Stimulated activated CD8-positive, alpha-beta memory T cell treated with anti-CD3 and anti-CD28 coated beads, Interleukin-15, amount 100 ng/mL, for 4 hours (primary cell): Measurements from ENCODE around the gene ZBED1.
"Not testable (repeated sequence)": the region's sequence is repeated elsewhere in the genome, so short reads cannot be mapped to it uniquely, and the experiment has no call there.

Experiments used
- DNase-seq, 2 donors: peaks; one replicate each; pipeline ENCODE4 v3.0.0-alpha.2; 2020; ENCODE audit warnings: low read depth in 2 of 2

ZBED1 gene

DNA sequence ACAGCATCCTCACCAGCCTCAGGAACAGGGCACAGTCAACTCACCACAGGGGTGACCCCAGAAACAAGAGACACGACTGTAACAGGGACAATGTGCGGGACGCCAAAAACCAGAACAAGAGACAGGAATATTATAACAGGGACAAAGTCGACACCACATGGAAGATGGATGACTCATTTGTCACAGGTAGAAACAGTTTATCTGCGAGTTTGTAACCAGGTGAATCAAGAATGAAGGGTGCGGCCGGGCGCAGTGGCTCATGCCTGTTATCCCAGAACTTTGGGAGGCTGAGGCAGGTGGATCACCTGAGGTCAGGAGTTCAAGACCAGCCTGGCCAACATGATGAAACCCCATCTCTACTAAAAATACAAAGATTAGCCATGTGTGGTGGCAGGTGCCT lies 44.7 kb downstream of the ZBED1 start:
- DNase-seq: not testable (repeated sequence)

DNA sequence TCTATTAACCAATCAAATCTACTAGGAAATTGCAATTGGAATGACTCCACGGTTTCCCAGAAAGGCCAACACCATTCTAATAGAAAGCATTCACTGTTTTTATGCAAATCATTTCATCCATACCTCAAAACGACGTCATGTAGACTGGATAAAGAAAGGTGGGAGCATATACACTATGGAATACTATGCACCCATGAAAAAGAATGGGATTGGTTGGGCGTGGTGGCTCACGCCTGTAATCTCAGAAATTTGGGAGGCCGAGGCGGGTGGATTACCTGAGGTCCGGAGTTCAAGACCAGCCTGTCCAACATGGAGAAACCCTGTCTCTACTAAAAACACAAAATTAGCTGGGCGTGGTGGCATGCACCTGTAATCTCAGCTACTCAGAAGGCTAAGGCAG lies 46.2 kb downstream of the ZBED1 start:
- not testable (repeated sequence) for DNase-seq

DNA sequence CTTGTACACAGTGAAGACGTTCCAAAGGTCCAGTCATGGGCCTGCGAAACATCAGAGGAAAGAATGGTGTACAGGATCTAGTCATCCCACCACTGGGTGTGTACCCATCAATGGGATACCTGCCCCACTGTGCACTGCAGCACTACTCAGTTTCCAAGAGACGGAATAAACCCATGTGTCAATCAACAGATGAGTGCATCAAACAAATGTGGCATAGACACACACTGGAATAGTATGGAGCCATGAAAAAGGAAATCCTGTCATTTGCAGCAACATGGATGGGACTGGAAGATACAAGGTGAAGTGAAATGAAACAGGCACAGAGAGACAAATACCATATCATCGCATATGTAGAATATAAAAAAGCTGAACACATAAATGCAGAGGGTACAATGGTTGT lies 48.0 kb downstream of the ZBED1 start:
- no peak for DNase-seq

DNA sequence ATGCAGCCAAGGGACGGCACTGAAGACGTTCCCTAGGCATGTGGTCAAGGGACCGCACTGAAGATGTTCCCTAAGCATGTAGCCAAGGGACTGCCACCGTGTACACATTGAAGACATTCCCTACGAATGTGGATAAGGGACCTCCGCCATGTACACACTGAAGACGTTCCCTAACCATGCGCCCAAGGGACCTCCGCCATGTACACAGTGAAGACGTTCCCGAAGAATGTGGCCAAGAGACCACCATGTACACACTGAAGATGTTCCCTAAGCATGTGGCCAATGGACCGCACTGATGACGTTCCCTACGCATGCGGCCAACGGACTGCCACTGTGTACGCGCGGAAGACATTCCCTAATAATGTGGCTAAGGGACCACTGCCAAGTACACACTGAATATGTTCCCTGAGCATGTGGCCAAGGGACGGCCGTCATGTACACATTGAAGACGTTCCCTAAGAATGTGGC lies 48.4 kb downstream of the ZBED1 start:
- no peak for DNase-seq

DNA sequence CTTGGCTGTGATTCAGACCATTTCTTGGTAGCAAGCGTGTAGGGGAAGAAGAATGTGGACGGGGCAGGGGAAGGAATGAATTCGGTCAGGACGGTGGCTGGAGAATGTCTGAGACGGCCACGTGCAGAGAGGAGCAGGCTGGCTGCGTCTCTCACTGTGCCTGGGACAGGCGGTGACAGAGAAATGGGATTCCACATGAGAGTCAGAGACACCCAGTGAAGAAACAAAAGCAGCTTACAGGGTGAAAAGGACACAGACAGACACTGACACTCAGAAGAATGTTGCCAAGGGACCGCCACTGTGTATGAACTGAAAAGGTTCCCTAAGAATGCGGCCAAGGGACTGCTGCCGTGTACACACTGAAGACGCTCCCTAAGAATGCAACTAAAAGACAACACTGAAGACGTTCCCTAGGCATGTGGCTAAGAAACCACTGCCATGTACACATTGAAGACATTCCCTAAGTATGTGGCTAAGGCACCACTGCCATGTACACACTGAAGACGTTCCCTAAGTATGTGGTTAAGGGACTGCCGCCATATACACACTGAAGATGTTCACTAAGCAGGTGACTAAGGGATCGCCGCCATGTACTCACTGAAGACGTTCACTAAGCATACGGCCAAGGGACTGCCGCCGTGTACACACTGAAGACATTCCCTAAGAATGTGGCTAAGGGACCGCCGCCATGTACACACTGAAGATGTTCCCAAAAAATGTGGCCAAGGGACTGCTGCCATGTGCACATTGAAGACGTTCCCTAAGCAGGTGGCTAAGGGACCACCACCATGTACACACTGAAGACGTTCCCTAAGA lies 49.1 kb downstream of the ZBED1 start:
- no peak for DNase-seq

DNA sequence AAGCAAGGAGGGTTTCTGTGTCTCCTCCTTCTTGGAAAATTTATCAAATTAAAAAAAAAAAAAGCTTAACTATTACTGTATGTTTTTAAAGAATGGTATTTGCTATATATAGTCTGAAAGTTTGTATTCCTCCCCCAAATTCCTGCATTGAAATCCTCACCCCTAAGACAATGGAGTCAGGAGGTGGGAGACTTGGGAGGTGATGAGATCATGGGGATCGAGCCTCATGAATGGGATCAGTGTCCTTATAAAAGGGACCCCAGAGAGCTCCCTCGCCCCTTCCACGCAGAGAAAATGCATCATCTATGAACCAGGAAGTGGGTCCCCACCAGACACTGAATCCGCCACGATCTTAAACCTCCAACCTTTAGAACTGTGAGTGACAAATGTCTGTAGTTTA lies 50.1 kb downstream of the ZBED1 start:
- DNase-seq: no peak

DNA sequence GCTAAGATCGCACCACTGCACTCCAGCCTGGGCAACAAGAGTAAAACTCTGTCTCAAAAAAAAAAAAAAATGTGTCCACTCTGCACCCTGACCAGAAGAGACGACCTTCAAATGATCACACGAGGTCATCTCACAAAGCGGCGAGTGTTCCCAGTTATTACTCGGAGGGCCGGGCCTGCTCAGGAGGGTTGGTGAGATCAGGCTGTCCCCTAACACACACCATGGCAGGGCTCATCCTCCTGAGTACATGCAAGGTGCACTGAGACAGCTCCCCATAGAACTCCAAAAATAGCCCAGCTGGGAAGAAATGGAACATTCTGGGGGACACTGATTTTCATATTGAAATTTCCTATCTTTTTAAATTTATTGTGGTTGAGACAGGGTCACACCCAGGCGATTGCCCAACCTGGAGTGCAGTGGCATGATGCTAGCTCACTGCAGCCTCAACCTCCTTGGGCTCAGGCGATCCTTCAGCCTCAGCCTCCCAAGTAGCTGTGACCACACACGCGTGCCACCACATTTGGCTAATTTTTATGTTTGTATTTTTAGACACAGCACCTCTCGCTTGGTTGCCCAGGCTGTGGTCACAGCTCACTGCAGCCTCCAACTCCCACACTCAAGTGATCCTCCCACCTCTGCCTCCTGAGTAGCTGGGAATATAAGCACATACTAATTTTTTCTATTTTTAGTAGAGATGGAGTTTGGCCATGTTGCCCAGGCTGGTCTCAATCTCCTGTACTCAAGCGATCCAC lies 51.5 kb downstream of the ZBED1 start:
- DNase-seq: no peak

DNA sequence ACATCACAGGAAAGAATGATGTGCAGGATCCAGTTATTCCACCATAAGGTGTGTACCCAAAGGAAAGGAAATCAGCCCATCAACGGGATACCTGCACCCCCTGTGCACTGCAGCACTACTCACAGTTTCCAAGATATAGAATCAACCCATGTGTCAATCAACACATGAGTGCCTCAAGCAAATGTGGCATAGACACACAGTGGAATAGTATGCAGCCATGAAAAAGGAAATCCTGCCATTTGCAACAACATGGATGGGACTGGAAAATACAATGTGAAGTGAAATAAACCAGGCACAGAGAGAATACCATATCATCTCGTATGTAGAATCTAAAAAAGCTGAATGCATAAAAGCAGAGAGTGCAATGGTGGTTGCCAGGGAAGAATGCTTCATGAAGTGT lies 53.3 kb downstream of the ZBED1 start:
- DNase-seq: no peak

DNA sequence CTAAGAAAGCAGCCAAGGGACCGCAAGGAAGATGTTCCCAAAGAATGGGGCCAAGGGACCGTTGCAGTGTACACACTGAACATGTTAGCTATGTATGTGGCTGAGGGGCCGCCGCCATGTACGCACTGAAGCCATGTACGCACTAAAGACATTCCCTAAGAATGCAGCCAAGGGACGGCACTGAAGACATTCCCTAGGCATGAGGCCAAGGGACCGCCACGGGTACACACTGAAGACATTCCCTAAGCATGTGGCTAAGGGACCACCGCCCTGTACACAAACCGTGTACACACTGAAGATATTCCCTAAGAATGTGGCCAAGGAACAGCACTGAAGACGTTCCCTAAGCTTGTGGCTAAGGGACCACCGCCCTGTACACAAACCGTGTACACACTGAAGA lies 54.0 kb downstream of the ZBED1 start:
- no peak for DNase-seq

DNA sequence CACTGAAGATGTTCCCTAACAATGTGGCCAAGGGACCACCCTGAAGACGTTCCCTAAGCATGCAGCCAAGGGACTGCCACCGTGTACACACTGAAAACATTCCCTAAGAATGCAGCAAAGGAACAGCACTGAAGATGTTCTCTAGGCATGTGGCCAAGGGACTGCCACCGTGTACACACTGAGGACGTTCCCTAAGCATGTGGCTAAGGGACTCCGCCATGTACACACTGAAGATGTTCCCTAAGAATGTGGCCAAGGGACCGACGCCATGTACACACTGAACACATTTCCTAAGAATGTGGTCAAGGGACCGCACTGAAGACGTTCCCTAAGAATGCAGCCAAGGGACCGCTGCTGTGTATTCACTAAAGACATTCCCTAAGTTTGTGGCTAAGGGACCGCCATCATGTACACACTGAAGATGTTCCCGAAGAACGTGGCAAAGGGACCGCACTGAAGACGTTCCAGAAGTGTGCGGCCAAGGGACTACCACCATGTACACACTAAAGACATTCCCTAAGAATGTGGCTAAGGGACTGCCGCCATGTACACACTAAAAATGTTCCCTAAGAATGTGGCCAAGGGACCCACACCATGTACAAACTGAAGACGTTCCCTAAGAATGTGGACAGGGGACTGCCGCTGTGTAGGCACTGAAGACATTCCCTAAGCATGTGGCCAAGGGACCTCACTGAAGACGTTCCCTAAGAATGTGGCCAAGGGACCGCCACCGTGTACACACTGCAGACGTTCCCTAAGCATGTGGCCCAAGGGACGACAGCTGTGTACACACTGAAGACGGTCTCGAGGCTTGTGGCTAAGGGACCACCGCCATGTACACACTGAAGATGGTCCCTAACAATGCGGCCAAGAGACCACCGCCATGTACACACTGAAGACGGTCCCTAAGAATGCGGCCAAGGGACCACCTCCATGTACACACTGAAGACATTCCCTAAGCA lies 54.8 kb downstream of the ZBED1 start:
- no peak for DNase-seq

DNA sequence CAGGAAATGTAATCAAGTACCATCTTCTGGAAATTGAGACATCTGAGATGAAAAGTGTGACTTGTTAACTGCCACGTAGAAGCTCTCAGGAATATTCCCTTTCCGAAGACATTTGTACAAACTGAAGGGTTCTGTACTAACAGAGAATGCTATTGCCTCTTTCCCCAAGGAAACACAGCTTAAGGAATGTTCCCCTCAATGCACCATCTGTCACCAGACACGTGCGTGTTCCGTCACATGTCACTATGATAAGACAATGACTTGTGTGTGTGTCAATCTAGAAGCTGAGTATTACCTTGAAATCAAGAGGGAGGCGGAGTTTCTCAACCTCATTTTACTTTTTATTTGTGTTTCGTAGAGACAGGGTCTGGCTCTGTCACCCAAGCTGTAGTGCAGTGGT lies 58.1 kb downstream of the ZBED1 start:
- no peak for DNase-seq

DNA sequence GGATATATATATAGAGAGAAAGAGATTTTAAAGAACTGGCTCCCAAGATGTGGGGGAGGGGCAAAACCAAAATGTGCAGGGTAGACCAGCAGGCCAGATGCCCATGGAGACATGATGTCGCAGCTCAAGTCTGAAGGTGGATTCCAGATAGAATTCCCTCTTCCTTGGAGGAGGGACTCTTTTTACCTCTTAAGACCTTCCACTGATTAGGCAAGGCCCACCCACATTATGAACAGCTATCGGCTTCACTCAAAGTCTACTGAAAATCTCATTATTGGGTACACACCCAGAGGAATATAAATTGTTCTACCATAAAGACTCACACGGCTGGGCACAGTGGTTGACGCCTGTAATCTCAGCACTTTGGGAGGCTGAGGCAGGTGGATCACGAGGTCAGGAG lies 59.3 kb downstream of the ZBED1 start:
- no peak for DNase-seq

DNA sequence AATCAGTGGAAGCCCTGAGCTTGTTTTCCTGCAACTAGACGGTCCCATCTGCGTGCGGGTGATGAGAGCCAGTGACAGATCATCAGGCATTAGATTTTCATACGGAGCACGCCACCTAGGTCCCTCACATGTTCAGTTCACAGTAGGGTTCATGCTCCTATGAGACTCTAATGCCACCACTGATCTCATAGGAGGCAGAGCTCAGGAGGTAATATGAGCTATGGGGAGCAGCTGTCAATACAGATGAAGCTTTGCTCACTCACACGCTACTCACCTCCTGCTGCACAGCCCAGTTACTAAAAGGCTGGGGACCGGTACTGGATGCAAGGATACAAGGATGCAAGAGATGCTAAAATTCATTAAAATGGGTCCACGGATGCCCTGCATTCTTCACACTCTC lies 61.2 kb downstream of the ZBED1 start:
- DNase-seq: no peak
